GM12878 (cell line): ENCODE measurements around the gene NCKIPSD. TPM values are rescaled to one million over a fixed set of nuclear protein-coding genes. Genes with fewer than 3 reads are reported as not detected.

Source experiments
- ATAC-seq: fragments of 200-7000 bp; cut with Tn5 transposase; 3 replicates; pipeline ENCODE4 v1.9.1; 2020; ENCODE audit warnings: mild to moderate bottlenecking, moderate library complexity
- BruUV-seq: library from RNA; stranded (reverse); fragments of 400-500 nt; replicated peaks from 2 replicates; lab custom pipeline; 2021; lab: Mats Ljungman, UMichigan
- CTCF ChIA-PET: fragments of 300-600 bp; sonication (Branson Sonifier 250); formaldehyde crosslinking; extraction: SDS; loops from one replicate; lab custom pipeline; 2021; ENCODE audit warnings: inconsistent platforms; lab: Yijun Ruan, JAX
- POLR2A ChIA-PET: fragments of 350-600 bp; formaldehyde crosslinking; extraction: SDS; loops from one replicate; lab custom pipeline; 2021; ENCODE audit warnings: inconsistent platforms; lab: Charles Lee
- RAD21 ChIA-PET: fragments of 300-600 bp; sonication (Branson Sonifier 250); formaldehyde crosslinking; loops from one replicate; lab custom pipeline; 2023; ENCODE audit warnings: antibody characterized with exemption; ENCODE audit not compliant: unreplicated experiment; lab: Charles Lee
- SMC1A ChIA-PET: fragments of 300-600 bp; sonication (Branson Sonifier 250); formaldehyde crosslinking; loops from one replicate; lab custom pipeline; 2023; ENCODE audit not compliant: unreplicated experiment, uncharacterized antibody; lab: Charles Lee
- DNase-seq: peaks from one replicate; pipeline ENCODE4 v3.0.0-alpha.2; 2011; ENCODE audit warnings: low read depth, low spot score
- FAIRE-seq: peaks from 3 replicates; lab custom pipeline; 2011; peaks lifted over from hg19 to GRCh38; lab: Jason Lieb, UNC
- H2AFZ ChIP-seq: 2 replicates; pipeline ENCODE4 v1.6.0; 2011; ENCODE audit warnings: low read depth, low read length, control low read depth; ENCODE audit not compliant: control insufficient read depth
- H3K27ac ChIP-seq: 2 replicates; pipeline ENCODE4 v1.5.1; 2011; ENCODE audit warnings: control low read depth; ENCODE audit not compliant: control insufficient read depth, insufficient read depth
- H3K27me3 ChIP-seq, 2 experiments: replicated peaks in 1 of 2; 2 replicates each; pipeline versions ENCODE4 v1.6.0 to v1.6.1; 2011; ENCODE audit warnings: low read length in 1 of 2; ENCODE audit not compliant: control insufficient read depth in 2 of 2, insufficient read depth in 2 of 2
- H3K36me3 ChIP-seq, 2 experiments: 2 replicates each; pipeline ENCODE4 v1.5.1; 2011; ENCODE audit warnings: low read length in 1 of 2; ENCODE audit not compliant: control insufficient read depth in 2 of 2, insufficient read depth in 2 of 2
- H3K4me1 ChIP-seq: 2 replicates; pipeline ENCODE4 v1.6.1; 2011; ENCODE audit warnings: mild to moderate bottlenecking, low read length, moderate library complexity, mixed read lengths; ENCODE audit not compliant: control insufficient read depth, insufficient read depth
- H3K4me2 ChIP-seq: 2 replicates; pipeline ENCODE4 v1.6.0; 2011; ENCODE audit warnings: control low read depth; ENCODE audit not compliant: control insufficient read depth, insufficient read depth
- H3K4me3 ChIP-seq: fragments of 200-600 bp; sonication (generic); 2 replicates; pipeline ENCODE4 v1.5.1; 2016
- H3K79me2 ChIP-seq: 2 replicates; pipeline ENCODE4 v1.6.0; 2011; ENCODE audit warnings: low read length; ENCODE audit not compliant: control insufficient read depth, insufficient read depth
- H3K9ac ChIP-seq: 2 replicates; pipeline ENCODE4 v1.8.0; 2011; ENCODE audit warnings: low read length, control low read depth, mixed read lengths; ENCODE audit not compliant: control insufficient read depth, insufficient read depth
- H3K9me3 ChIP-seq: replicated peaks from 3 replicates; pipeline ENCODE4 v1.5.1; 2011; ENCODE audit warnings: mild to moderate bottlenecking, low read length; ENCODE audit not compliant: control insufficient read depth, insufficient read depth
- H4K20me1 ChIP-seq: 2 replicates; pipeline ENCODE4 v1.6.0; 2011; ENCODE audit not compliant: control insufficient read depth, insufficient read depth
- BRCA1 ChIP-seq: IDR thresholded peaks from 2 replicates; pipeline ENCODE4 v1.6.1; 2011; ENCODE audit warnings: low read depth, low read length, improper control_type of control experiment
- CBX3 ChIP-seq: fragments of 200-600 bp; sonication (generic); IDR thresholded peaks from 2 replicates; pipeline ENCODE4 v1.6.1; 2016; ENCODE audit warnings: low read depth, borderline replicate concordance
- POU2F2 ChIP-seq: IDR thresholded peaks from 3 replicates; pipeline ENCODE4 v1.6.1; 2011; ENCODE audit warnings: low read depth, mild to moderate bottlenecking, low read length, borderline replicate concordance
- RCOR1 ChIP-seq: conservative IDR thresholded peaks from 2 replicates; pipeline ENCODE4 v1.6.1; 2012; ENCODE audit warnings: low read depth, low read length, improper control_type of control experiment
- SP1 ChIP-seq: IDR thresholded peaks from one replicate; pipeline ENCODE4 v1.6.1; 2011; ENCODE audit warnings: low read depth, low read length
- TAF1 ChIP-seq: IDR thresholded peaks from 2 replicates; pipeline ENCODE4 v1.6.1; 2011; ENCODE audit warnings: mild to moderate bottlenecking, low read depth, low read length, borderline replicate concordance
- ZBTB11 ChIP-seq: fragments of 450-650 bp; formaldehyde crosslinking; IDR thresholded peaks from 2 replicates; pipeline ENCODE4 v1.5.0; 2022; ENCODE audit warnings: mild to moderate bottlenecking, missing genetic modification characterization
- WGBS: methylation state at CpG from one replicate; pipeline ENCODE4 v1.1.6; 2016; ENCODE audit warnings: low lambda C conversion rate; ENCODE audit not compliant: insufficient replicate concordance, insufficient coverage; ENCODE audit errors: missing lambda C conversion rate; 5-methylcytosine and 5-hydroxymethylcytosine counted together
- in situ Hi-C: fragments of 300-500 bp; cut with MboI; formaldehyde crosslinking; loops from 9 replicates; pipeline ENCODE4 v1.14.3; 2018; ENCODE audit warnings: mixed read lengths
- intact Hi-C: fragments of 100-400 bp; cut with micrococcal nuclease; formaldehyde crosslinking; loops from one replicate; pipeline ENCODE4 v1.14.2; 2022; ENCODE audit not compliant: unreplicated experiment
- polyA plus RNA-seq, 11 experiments: library from polyadenylated mRNA; depleted of rRNA in 4 of 11; unstranded in 6 of 11; stranded (reverse) in 5 of 11; fragments of >200 nt; fragmentation: Nextera tagmentation in 4 of 11; fragmentation: Illumina TruSeq in 1 of 11; extraction: Ambion mirVana in 4 of 11; extraction: Trizol in 1 of 11; gene quantifications; 1 replicate in 1 of 11; 2 replicates in 10 of 11; pipeline versions ENCODE4 v1.2.1 to v1.2.3, GENCODE V29; 2011 to 2016; ENCODE audit warnings: inconsistent platforms in 2 of 11, missing spikeins in 2 of 11, low read depth in 1 of 11
- total RNA-seq, 4 experiments: library from RNA; depleted of rRNA in 3 of 4; stranded (reverse); fragments of >200 nt in 3 of 4; fragmentation: Illumina TruSeq in 1 of 4; extraction: Trizol in 1 of 4; gene quantifications; 2 replicates each; pipeline versions ENCODE4 v1.2.1 to v1.2.3, GENCODE V29; 2013 to 2021
- TF ChIP-seq, protein P1 (sequence below): fragments of 450-650 bp; IDR thresholded peaks from 2 replicates; pipeline ENCODE4 v1.6.1; 2017; ENCODE audit warnings: low read depth, mild to moderate bottlenecking, moderate library complexity
- TF ChIP-seq, protein P2 (sequence below): fragments of 450-650 bp; IDR thresholded peaks from 2 replicates; pipeline ENCODE4 v1.6.1; 2017; ENCODE audit warnings: borderline replicate concordance
- TF ChIP-seq, protein P3 (sequence below): fragments of 450-650 bp; IDR thresholded peaks from 2 replicates; pipeline ENCODE4 v1.6.1; 2016; ENCODE audit warnings: mild to moderate bottlenecking, moderate library complexity, borderline replicate concordance

The NCKIPSD gene
- total and polyA plus RNA-seq, 10 of the 15 experiments (the other 5 are each of a cell fraction or from before 2014, with no cell fraction given): 0.93 to 31.6 (median 15.2) TPM

DNA sequence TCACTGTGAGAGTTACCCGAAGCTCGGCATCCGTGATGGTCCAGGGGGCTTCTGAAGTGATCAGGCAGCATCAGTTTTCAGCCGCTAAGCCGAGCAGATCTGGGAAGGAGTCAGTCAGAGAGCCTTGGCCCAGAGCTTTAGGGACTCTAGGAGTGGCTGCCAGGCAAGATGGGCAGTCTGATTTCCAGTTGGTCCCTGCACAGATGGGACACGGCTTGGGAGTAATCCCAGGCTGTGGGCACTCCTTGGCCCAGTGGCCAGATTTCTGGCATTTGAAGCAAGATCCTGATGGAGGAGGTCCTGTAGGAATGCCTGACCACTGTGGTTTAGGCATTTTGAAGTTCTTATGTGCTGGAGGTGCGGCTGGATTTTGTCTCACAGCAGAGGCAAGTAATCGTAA lies 41.8 kb upstream of the NCKIPSD start:
- TF ChIP-seq, protein P1, sequence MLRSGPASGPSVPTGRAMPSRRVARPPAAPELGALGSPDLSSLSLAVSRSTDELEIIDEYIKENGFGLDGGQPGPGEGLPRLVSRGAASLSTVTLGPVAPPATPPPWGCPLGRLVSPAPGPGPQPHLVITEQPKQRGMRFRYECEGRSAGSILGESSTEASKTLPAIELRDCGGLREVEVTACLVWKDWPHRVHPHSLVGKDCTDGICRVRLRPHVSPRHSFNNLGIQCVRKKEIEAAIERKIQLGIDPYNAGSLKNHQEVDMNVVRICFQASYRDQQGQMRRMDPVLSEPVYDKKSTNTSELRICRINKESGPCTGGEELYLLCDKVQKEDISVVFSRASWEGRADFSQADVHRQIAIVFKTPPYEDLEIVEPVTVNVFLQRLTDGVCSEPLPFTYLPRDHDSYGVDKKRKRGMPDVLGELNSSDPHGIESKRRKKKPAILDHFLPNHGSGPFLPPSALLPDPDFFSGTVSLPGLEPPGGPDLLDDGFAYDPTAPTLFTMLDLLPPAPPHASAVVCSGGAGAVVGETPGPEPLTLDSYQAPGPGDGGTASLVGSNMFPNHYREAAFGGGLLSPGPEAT: no peak
- no peak for TF ChIP-seq POU2F2
- TF ChIP-seq, protein P2, sequence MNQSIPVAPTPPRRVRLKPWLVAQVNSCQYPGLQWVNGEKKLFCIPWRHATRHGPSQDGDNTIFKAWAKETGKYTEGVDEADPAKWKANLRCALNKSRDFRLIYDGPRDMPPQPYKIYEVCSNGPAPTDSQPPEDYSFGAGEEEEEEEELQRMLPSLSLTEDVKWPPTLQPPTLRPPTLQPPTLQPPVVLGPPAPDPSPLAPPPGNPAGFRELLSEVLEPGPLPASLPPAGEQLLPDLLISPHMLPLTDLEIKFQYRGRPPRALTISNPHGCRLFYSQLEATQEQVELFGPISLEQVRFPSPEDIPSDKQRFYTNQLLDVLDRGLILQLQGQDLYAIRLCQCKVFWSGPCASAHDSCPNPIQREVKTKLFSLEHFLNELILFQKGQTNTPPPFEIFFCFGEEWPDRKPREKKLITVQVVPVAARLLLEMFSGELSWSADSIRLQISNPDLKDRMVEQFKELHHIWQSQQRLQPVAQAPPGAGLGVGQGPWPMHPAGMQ: no peak
- TF ChIP-seq BRCA1: no peak
- no peak for TF ChIP-seq CBX3
- TF ChIP-seq TAF1: no peak
- TF ChIP-seq SP1: no peak
- TF ChIP-seq RCOR1: no peak
- no peak for TF ChIP-seq ZBTB11 (CRISPR knock-in tag)
- TF ChIP-seq, protein P3, sequence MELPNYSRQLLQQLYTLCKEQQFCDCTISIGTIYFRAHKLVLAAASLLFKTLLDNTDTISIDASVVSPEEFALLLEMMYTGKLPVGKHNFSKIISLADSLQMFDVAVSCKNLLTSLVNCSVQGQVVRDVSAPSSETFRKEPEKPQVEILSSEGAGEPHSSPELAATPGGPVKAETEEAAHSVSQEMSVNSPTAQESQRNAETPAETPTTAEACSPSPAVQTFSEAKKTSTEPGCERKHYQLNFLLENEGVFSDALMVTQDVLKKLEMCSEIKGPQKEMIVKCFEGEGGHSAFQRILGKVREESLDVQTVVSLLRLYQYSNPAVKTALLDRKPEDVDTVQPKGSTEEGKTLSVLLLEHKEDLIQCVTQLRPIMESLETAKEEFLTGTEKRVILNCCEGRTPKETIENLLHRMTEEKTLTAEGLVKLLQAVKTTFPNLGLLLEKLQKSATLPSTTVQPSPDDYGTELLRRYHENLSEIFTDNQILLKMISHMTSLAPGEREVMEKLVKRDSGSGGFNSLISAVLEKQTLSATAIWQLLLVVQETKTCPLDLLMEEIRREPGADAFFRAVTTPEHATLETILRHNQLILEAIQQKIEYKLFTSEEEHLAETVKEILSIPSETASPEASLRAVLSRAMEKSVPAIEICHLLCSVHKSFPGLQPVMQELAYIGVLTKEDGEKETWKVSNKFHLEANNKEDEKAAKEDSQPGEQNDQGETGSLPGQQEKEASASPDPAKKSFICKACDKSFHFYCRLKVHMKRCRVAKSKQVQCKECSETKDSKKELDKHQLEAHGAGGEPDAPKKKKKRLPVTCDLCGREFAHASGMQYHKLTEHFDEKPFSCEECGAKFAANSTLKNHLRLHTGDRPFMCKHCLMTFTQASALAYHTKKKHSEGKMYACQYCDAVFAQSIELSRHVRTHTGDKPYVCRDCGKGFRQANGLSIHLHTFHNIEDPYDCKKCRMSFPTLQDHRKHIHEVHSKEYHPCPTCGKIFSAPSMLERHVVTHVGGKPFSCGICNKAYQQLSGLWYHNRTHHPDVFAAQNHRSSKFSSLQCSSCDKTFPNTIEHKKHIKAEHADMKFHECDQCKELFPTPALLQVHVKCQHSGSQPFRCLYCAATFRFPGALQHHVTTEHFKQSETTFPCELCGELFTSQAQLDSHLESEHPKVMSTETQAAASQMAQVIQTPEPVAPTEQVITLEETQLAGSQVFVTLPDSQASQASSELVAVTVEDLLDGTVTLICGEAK: no peak
- TF ChIP-seq, all 136 proteins: peak for 0
- no peaks in the 10 kb centered on the region for H3K4me1 ChIP-seq
- BruUV-seq: no TSS peak
- POLR2A ChIA-PET: interaction anchor here (1.0 kb wide), 1 partner anchor 10 kb away, joined by 3 read pairs; no protein-coding TSS in a partner anchor
- RAD21 ChIA-PET: interaction anchor here (1.0 kb wide), 1 partner anchor 11 kb away, joined by 3 read pairs; no protein-coding TSS in a partner anchor
- H3K4me3 ChIP-seq: no peak overlapping the region
- in situ Hi-C loops: no loop called here
- no peak overlapping the region for H3K4me2 ChIP-seq
- intact Hi-C loops: no loop called here
- H3K27me3 ChIP-seq: no peaks in the 10 kb centered on the region
- SMC1A ChIA-PET: no interaction called here
- no peak for FAIRE-seq
- no peak overlapping the region for H3K9ac ChIP-seq
- ATAC-seq: no peak
- no peaks in the 10 kb centered on the region for H3K36me3 ChIP-seq
- H3K9me3 ChIP-seq: no peaks in the 10 kb centered on the region
- no peaks in the 10 kb centered on the region for H4K20me1 ChIP-seq
- H3K27ac ChIP-seq: no peak overlapping the region
- 53% methylated on average over 8 of the region's 8 CpGs for WGBS
- H2AFZ ChIP-seq: no peak overlapping the region
- no peak for DNase-seq
- H3K79me2 ChIP-seq: no peaks in the 10 kb centered on the region
- CTCF ChIA-PET: interaction anchor here (1.0 kb wide), 1 partner anchor 229 kb away, joined by 5 read pairs; no protein-coding TSS in a partner anchor
